ENCODE results near the gene ZSWIM5.
"Not testable (repeated sequence)": the region's sequence is repeated elsewhere in the genome, so short reads cannot be mapped to it uniquely, and the experiment has no call there.

ZSWIM5 gene

GRCh38 chr1:45200906-45201500 is 5.4 kb downstream of the ZSWIM5 start:
- DNase-seq, result no peak

GRCh38 chr1:45200435-45200834 is 6.0 kb downstream of the ZSWIM5 start:
- DNase-seq, result no peak

GRCh38 chr1:45198185-45198584 is 8.2 kb downstream of the ZSWIM5 start:
- DNase-seq, result no peak

- no peak for DNase-seq
These were observed 9.5 kb downstream of the ZSWIM5 start for GRCh38 chr1:45196863-45197262.

GRCh38 chr1:45191418-45191783 is 15.0 kb downstream of the ZSWIM5 start:
- DNase-seq, result no peak

- DNase-seq, result no peak
These were observed 18.7 kb downstream of the ZSWIM5 start for GRCh38 chr1:45187725-45188124.

GRCh38 chr1:45179918-45180519 is 26.4 kb downstream of the ZSWIM5 start:
- not testable (repeated sequence) for DNase-seq

GRCh38 chr1:45177452-45177851 is 29.0 kb downstream of the ZSWIM5 start:
- DNase-seq, result no peak

GRCh38 chr1:45172764-45173163 is 33.6 kb downstream of the ZSWIM5 start:
- no peak for DNase-seq

- DNase-seq, result no peak
These were observed 34.4 kb downstream of the ZSWIM5 start for GRCh38 chr1:45172005-45172404.

- DNase-seq, result no peak
These were observed 34.8 kb downstream of the ZSWIM5 start for GRCh38 chr1:45171575-45171974.

GRCh38 chr1:45170151-45170742 is 36.2 kb downstream of the ZSWIM5 start:
- no peak for DNase-seq

- DNase-seq, result not testable (repeated sequence)
These were observed 38.5 kb downstream of the ZSWIM5 start for GRCh38 chr1:45167947-45168346.

GRCh38 chr1:45164307-45164706 is 42.1 kb downstream of the ZSWIM5 start:
- DNase-seq, result not testable (repeated sequence)

GRCh38 chr1:45163111-45163510 is 43.3 kb downstream of the ZSWIM5 start:
- DNase-seq, result peak in 3 of 6 experiments; percentile 24 to 38 (median 25)

- DNase-seq, result peak; percentile 11 to 62 (median 28)
These were observed 44.1 kb downstream of the ZSWIM5 start for GRCh38 chr1:45162041-45163035.

GRCh38 chr1:45155957-45156356 is 50.4 kb downstream of the ZSWIM5 start:
- no peak for DNase-seq

- DNase-seq, result no peak
These were observed 51.0 kb downstream of the ZSWIM5 start for GRCh38 chr1:45155423-45155822.

- no peak for DNase-seq
These were observed 54.3 kb downstream of the ZSWIM5 start for GRCh38 chr1:45152126-45152525.

GRCh38 chr1:45148209-45148825 is 58.1 kb downstream of the ZSWIM5 start:
- DNase-seq, result no peak

GRCh38 chr1:45146833-45147232 is 59.6 kb downstream of the ZSWIM5 start:
- DNase-seq, result no peak

GRCh38 chr1:45141247-45142003 is 65.0 kb downstream of the ZSWIM5 start:
- no peak for DNase-seq
